SU-DHL-6 (cell line): ENCODE measurements around the gene AK9.

Source experiments
- EZH2phosphoT487 ChIP-seq: fragments of 200-600 bp; sonication (generic), shearing (Covaris generic); conservative IDR thresholded peaks from 2 replicates; pipeline ENCODE4 v1.6.1; 2018; ENCODE audit warnings: mild to moderate bottlenecking, antibody characterized with exemption, low read length, moderate library complexity, mixed read lengths
- TF ChIP-seq, protein P1 (sequence below): fragments of 200-600 bp; sonication (generic); IDR thresholded peaks from one replicate; pipeline ENCODE4 v1.5.1; 2017; ENCODE audit warnings: antibody characterized with exemption, mild to moderate bottlenecking, low read length, moderate library complexity; ENCODE audit not compliant: insufficient read depth, poor library complexity, severe bottlenecking

GRCh38 chr6:109469591-109470189 is 221.3 kb downstream of the AK9 start:
- TF ChIP-seq, protein P1, sequence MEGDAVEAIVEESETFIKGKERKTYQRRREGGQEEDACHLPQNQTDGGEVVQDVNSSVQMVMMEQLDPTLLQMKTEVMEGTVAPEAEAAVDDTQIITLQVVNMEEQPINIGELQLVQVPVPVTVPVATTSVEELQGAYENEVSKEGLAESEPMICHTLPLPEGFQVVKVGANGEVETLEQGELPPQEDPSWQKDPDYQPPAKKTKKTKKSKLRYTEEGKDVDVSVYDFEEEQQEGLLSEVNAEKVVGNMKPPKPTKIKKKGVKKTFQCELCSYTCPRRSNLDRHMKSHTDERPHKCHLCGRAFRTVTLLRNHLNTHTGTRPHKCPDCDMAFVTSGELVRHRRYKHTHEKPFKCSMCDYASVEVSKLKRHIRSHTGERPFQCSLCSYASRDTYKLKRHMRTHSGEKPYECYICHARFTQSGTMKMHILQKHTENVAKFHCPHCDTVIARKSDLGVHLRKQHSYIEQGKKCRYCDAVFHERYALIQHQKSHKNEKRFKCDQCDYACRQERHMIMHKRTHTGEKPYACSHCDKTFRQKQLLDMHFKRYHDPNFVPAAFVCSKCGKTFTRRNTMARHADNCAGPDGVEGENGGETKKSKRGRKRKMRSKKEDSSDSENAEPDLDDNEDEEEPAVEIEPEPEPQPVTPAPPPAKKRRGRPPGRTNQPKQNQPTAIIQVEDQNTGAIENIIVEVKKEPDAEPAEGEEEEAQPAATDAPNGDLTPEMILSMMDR: no peak
- TF ChIP-seq EZH2phosphoT487: no peak
